ENCODE data around the gene RND1.
A peak's percentile ranks its signal among the peaks of the same experiment; 100 is the strongest.

The RND1 gene

GRCh38 chr12:48826209-48826855, 39.3 kb downstream of the RND1 start:
- DNase-seq: no peak

- DNase-seq: no peak
Observed at GRCh38 chr12:48824905-48825304, 40.8 kb downstream of the RND1 start.

DNA sequence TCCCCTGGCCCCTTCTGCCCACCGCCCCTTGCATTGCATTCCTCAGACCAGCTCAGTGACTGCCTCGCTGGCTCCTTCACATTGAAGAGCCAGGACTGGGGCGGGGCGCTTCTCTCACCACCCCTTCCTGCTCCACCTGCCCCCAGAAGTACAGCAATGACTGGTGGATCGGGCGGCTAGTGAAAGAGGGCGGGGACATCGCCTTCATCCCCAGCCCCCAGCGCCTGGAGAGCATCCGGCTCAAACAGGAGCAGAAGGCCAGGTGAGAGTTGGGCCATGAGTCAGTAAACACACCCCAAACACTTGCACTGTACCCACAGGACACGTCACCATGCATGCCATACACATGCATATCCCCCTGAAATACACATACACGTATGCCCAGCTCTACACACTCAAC, 41.6 kb downstream of the RND1 start:
- DNase-seq: no peak

DNA sequence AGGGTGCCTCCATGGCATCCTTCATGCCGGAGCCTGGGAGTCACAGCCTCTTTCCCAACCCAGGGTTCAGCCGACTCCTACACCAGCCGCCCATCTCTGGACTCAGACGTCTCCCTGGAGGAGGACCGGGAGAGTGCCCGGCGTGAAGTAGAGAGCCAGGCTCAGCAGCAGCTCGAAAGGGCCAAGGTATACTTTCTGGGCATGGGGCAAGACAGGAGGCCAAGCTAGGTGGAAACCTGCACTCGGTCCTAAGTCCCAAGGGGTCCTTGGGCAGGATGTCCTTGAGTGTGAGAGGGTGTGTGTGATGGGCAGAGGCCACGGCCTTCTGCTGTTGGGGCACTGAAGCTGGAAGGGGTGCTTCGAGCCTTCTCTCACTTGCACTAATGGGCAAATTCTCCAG, 42.4 kb downstream of the RND1 start:
- DNase-seq: no peak

DNA sequence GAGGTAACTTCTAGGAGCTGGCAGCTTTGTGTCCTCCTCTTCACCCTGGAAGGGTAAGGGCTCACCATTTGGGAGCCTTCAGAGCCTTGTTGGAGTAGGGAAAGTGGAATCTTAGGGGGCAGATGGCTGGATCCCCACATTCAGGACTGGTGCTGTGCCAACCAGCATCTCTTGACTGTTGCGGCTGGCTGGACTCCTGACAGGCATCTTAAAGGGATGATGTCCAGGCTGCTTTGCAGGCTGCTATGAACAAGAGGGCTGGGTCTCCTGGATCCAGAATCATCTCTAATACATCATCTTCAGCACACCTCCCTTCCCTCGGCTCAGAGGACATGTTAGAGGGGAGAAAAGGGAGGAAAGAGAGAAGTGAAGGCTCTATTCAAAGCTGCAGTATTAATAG, 43.0 kb downstream of the RND1 start:
- no peak for DNase-seq

DNA sequence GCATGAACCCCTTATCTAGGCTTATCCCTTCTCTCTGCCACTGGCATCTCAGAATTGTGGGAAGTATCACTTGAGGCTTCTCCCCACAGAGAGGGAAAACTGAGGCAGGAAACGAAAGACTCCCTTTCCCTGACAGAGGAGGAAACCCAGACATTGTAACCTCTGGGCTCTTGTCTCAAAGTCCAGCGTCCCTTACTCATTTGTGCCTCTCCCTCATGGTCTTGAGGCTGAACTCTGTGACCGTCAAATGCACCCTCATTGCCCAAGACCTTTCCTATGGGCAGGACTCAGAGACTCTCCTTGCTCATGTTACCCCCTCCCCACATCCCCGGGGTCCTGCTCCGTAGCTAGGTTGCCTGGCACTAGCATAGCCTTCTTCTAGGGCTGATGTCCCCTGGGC, 43.5 kb downstream of the RND1 start:
- DNase-seq: no peak

DNA sequence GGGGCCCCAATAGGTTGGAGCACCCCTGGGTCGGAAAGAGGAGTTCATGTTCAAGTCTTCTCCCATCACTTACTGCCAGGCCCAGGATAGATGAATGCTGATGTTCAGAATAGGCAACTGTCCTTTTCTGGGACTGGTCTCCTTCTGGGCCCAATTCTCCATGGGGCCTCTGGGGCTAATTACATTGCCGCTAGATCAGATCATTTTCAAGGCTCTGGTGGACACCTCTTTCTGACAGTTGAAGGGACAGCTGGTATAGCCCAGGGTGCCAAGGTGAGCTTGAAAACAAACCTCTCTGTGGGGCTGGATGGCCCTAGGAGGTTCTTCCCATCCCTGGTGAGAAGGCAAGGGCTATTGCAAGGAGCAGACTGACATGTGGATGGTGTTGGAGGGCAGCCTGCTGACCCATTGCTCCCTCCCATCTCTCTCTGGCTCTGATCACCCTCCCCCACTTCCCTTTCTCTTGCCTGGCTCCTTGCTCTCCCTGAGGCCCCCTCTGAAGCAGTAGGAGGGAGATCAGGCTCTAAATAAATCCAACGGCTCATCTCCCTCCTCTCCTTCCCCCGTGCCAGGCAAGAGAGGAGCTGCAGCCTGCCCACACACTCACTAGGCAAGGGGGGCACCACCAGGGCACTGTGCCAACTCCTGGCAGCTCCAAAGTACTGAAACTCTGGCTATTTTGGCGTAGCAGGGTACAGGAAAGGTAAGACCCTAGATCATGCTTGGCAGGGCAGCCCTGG, 45.5 kb downstream of the RND1 start:
- DNase-seq: no peak

- DNase-seq: peak; percentile 51
Observed at GRCh38 chr12:48818831-48819590, 46.7 kb downstream of the RND1 start.

GRCh38 chr12:48817873-48818830, 47.5 kb downstream of the RND1 start, which contains the start of gene CACNB3:
TSS of gene CACNB3 (plus strand) at chr12:48818496. CDS start at chr12:48818930, 434 bp downstream.
- DNase-seq: peak; percentile 80

DNA sequence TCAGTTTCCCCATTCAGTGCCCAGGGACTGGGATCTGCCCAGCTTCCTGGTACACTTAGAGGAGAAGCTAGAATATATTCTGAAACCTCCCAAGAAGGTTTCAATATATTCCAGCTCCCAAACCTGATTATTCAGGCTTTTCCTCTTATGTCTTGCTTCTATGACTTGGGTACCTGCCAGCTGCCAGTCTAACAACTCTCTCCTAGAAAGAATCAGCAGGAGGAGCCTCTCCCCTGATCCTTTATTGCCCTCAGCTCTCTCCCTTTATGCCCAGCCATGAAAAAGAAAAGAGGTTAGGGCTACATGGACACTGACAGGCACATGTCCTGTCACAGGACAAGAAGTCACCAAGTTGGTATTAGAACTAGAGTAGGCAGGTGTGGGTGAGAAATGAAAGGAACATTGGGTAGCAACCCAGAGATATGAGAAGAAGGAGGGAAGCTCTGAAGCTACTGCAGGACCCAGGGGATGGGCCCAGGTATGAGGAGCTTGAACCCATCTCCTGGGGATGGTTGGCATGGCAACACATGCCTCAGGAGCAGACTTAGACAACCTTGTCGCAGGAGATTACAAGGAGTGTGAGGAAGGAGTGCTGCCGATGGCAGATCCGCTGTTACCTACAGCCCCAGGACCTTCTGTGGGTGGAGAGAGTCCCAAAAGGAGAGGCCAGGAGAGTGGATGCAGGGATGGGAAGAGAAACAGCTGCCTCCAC, 49.4 kb downstream of the RND1 start:
- DNase-seq: no peak

DNA sequence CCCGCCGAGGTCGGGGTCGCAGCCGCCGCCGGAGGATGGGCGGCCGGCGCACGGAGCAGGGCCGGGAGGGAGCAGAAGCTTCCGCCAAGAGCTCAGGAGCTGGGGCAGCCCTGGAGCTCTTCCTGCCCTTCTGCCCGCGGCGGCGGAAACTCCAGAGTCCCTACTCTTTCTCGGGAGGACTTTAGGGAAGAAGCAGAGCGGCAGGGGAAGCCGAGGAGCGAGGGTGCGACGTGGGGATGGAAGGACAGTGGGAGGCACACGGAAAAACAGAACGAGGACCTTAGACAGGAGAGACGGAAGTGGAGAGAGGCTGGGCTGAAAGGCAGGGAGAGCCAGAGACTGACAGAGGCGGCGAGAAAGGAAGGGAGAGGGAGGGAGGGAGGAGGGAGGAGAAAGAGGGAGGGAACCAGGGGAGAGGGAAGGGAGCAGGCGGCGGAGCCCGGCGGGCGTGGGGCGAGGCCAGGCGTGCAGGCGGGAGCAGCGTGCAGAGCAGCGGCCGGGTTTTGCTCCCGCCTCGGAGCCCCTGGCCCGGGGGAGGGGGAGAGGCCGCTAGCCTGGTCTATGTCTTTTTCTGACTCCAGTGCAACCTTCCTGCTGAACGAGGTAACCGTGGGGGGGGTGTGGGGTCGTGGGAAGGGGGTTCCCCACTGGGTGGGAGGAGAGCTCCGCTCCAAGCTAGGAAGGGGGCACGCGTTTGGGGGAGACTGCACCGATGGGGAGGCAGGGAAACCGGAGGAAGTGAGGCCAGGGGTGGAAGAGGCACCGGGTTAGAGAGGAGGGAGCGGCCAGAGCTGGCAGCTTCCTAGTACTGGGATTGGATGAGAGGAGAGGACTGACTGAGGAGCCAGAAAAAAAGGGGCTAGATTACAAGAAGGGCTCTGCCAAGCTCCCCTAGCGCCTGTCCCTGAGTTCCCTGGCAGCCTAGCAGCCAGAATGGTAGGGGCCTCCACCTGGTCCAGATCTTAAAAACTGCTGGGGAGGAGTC, 50.3 kb downstream of the RND1 start:
- peak; percentile 62 for DNase-seq

GRCh38 chr12:48814262-48815125, 51.2 kb downstream of the RND1 start:
- peak; percentile 86 for DNase-seq

DNA sequence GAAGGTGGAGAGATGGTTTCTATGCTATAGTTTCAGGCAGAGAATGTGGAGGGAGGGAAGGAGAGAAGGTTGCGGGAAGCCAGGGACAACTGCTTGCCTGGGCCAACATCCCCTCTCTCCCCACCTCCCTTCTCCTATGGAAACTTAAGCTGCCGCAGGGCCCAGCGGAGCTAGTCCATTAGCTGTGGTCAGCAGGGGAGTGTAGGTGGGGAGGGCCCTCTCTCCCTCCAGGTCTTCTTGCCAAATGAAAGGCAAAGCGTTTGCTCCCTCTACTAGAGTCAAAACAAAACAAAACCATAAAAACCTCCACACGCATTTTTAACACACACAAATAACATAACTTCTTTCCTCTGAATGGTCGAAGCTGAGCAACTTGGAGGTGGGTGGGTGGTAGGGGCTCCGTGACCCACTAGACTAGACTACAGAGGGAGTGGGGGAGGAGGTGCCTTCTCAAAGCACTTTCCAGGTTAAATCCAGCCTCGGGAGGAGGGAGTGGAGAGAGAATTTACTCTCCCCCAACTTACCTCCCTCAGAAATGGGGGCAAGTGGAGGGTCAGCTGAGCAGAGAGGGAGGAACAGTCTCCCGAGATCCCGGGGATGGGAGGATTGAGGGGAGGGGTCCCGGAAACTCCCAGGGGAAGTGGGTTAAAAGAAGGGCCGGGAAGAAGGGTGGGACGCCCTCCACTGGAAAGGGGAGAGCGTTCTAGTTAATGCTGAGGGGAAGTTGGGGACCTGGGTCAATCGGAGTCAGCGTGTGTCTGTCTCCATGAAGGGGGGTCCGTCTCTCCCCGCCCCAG, 52.0 kb downstream of the RND1 start:
- DNase-seq: no peak

GRCh38 chr12:48812389-48812788, 53.3 kb downstream of the RND1 start:
- no peak for DNase-seq

DNA sequence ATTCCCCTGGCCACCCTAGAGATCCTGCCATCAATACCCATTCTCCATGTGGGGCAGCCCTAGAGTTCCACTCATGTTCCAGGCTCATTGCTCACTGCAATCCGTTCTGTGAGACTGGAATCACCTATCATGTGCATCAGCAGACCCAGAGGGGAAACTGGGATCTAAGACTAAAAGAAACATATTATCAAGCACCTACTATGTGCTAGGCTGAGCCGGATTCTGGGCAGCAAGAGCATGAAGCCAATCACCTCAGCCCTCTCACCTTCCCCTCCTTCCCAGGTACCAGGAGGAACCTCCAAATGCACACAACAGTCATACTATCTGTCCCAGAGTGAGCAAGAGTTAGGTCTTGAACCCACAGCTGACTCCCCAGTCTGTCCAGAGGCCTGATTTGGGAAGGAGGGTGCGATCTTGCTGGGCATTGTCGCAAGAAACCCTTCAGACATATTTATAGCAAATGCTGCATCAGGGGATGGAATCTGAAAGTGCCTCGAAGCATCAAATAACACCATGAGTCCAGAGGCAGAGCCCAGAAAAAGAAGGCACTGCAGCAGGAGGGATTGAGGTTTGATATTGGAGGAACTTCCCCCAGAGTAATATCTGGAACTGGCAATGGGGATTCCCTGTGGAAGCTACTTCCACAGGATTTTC, 54.1 kb downstream of the RND1 start:
- DNase-seq: no peak

DNA sequence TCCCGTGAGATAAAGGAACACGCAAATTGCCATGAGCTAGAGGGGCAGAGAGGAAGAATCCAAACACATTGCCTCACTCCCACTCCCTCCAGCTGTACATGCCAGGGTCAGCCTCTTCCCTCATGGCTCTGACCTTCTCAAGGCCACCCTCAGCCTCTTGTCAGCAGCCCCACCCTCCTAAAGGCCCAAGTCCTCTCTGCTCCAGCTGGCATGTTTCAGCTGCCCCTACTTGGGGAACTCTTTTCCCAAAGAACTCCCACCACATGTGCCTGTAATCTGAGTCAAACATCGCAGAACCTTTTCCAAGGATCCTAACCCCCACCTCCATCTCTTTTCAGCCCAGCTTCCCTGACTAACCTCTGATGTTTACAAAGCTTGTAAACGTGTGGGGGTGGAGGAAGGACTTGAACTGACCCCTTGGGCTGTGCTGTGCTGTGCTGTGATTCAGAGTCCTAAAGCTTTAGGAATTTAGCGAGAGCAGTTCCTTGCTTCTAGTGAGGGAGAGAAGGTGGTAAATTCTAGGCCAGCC, 54.7 kb downstream of the RND1 start:
- DNase-seq: no peak

GRCh38 chr12:48807981-48808380, 57.7 kb downstream of the RND1 start:
- DNase-seq: no peak
